NCI-H2107 treated with DMSO at 0.1 percent for 48 hours (cell line): ENCODE measurements around the gene RBCK1.
A peak's percentile ranks its signal among the peaks of the same experiment; 100 is the strongest.

ENCODE experiments used
- DNase-seq: peaks from one replicate; lab custom pipeline; 2025; ENCODE audit not compliant: unreplicated experiment; lab: John Stamatoyannopoulos, UW

RBCK1 gene

GRCh38 chr20:416950-417800 lies 9.1 kb downstream of the RBCK1 start:
- DNase-seq, result no peak

GRCh38 chr20:417801-418342 lies 9.8 kb downstream of the RBCK1 start:
- DNase-seq, result no peak

GRCh38 chr20:418858-419365 lies 10.8 kb downstream of the RBCK1 start:
- DNase-seq, result no peak

GRCh38 chr20:419556-420165 lies 11.6 kb downstream of the RBCK1 start:
- DNase-seq, result peak; percentile 66

GRCh38 chr20:420166-420620 lies 12.1 kb downstream of the RBCK1 start:
- no peak for DNase-seq

GRCh38 chr20:420721-421574 lies 12.8 kb downstream of the RBCK1 start:
- no peak for DNase-seq

- no peak for DNase-seq
Measured at GRCh38 chr20:421685-422250, 13.7 kb downstream of the RBCK1 start.

- DNase-seq, result no peak
Measured at GRCh38 chr20:426566-426965, 18.5 kb downstream of the RBCK1 start.

- no peak for DNase-seq
Measured at GRCh38 chr20:427401-427800, 19.3 kb downstream of the RBCK1 start.

- no peak for DNase-seq
Measured at GRCh38 chr20:427849-428657, 20.0 kb downstream of the RBCK1 start.

- DNase-seq, result no peak
Measured at GRCh38 chr20:428658-429200, 20.6 kb downstream of the RBCK1 start.

GRCh38 chr20:430091-430999 lies 22.2 kb downstream of the RBCK1 start:
- no peak for DNase-seq

GRCh38 chr20:431012-431904 lies 23.2 kb downstream of the RBCK1 start:
- DNase-seq, result peak; percentile 42

GRCh38 chr20:432208-432607 lies 24.1 kb downstream of the RBCK1 start:
- no peak for DNase-seq

GRCh38 chr20:432677-433299 lies 24.7 kb downstream of the RBCK1 start:
- no peak for DNase-seq

GRCh38 chr20:433300-433975 lies 25.3 kb downstream of the RBCK1 start:
- no peak for DNase-seq

GRCh38 chr20:434221-434620 lies 26.1 kb downstream of the RBCK1 start:
- DNase-seq, result no peak
